CD14-positive monocyte (primary cell): ENCODE measurements around the gene WNT10A. TPM values are rescaled to one million over a fixed set of nuclear protein-coding genes. Genes with fewer than 3 reads are reported as not detected.
A peak's percentile ranks its signal among the peaks of the same experiment; 100 is the strongest.

Experiments
- DNase-seq, 3 donors: peaks; one replicate each; pipeline ENCODE4 v3.0.0-alpha.2; 2011 to 2022
- H2AFZ ChIP-seq: 2 replicates; pipeline ENCODE4 v1.6.0; 2012; ENCODE audit warnings: mild to moderate bottlenecking, low read depth, low read length, inconsistent platforms; ENCODE audit not compliant: insufficient read depth, poor library complexity, severe bottlenecking
- H3K27ac ChIP-seq, 2 donors: 1 replicate in 1 of 2; 2 replicates in 1 of 2; pipeline ENCODE4 v1.5.1; 2012 to 2013; ENCODE audit warnings: low read length in 2 of 2, control low read depth in 1 of 2, inconsistent platforms in 1 of 2, low read depth in 1 of 2, mild to moderate bottlenecking in 1 of 2
- H3K27me3 ChIP-seq, 2 donors: one replicate each; pipeline versions ENCODE4 v1.6.0 to v1.6.1; 2011 to 2013; ENCODE audit warnings: low read length in 2 of 2; ENCODE audit not compliant: control insufficient read depth in 2 of 2, insufficient read depth in 2 of 2
- H3K36me3 ChIP-seq, 2 donors: replicated peaks in 1 of 2; 1 replicate in 1 of 2; 2 replicates in 1 of 2; pipeline versions ENCODE4 v1.5.1 to v1.6.1; 2012 to 2013; ENCODE audit warnings: low read length in 2 of 2, control low read depth in 1 of 2, inconsistent platforms in 1 of 2, mild to moderate bottlenecking in 1 of 2; ENCODE audit not compliant: insufficient read depth in 2 of 2, control insufficient read depth in 1 of 2
- H3K4me1 ChIP-seq, 2 donors: 1 replicate in 1 of 2; 2 replicates in 1 of 2; pipeline versions ENCODE4 v1.5.1 to v1.6.1; 2012 to 2013; ENCODE audit warnings: low read length in 2 of 2, control low read depth in 1 of 2, inconsistent platforms in 1 of 2, mild to moderate bottlenecking in 1 of 2, moderate library complexity in 1 of 2; ENCODE audit not compliant: insufficient read depth in 2 of 2, control insufficient read depth in 1 of 2
- H3K4me2 ChIP-seq: replicated peaks from 2 replicates; pipeline ENCODE3; 2012; ENCODE audit warnings: low read length, moderate library complexity, mild to moderate bottlenecking; ENCODE audit not compliant: poor library complexity, severe bottlenecking; ENCODE audit errors: extremely low read depth
- H3K4me3 ChIP-seq, 3 experiments: fragments of 200-600 bp in 1 of 3; sonication (generic) in 1 of 3; replicated peaks in 1 of 3; 1 replicate in 2 of 3; 2 replicates in 1 of 3; pipeline ENCODE4 v1.5.1; 2011 to 2013; ENCODE audit warnings: low read length in 3 of 3, mild to moderate bottlenecking in 3 of 3, control low read depth in 2 of 3, low read depth in 2 of 3, inconsistent platforms in 1 of 3, moderate library complexity in 1 of 3
- H3K79me2 ChIP-seq: 2 replicates; pipeline ENCODE4 v1.6.0; 2012; ENCODE audit warnings: mild to moderate bottlenecking, control low read depth, inconsistent platforms, low read length, moderate library complexity; ENCODE audit not compliant: insufficient read depth
- H3K9ac ChIP-seq: 2 replicates; pipeline ENCODE4 v1.6.0; 2017; ENCODE audit warnings: low read length, mild to moderate bottlenecking; ENCODE audit not compliant: insufficient read depth, poor library complexity, severe bottlenecking
- H3K9me3 ChIP-seq, 2 donors: replicated peaks in 1 of 2; 1 replicate in 1 of 2; 2 replicates in 1 of 2; pipeline versions ENCODE4 v1.5.1 to v1.6.1; 2012 to 2013; ENCODE audit warnings: low read length in 2 of 2, control low read depth in 1 of 2; ENCODE audit not compliant: control insufficient read depth in 1 of 2, insufficient read depth in 1 of 2
- H4K20me1 ChIP-seq: 2 replicates; pipeline ENCODE4 v1.6.0; 2012; ENCODE audit warnings: mild to moderate bottlenecking, low read length, control low read depth, moderate library complexity; ENCODE audit not compliant: insufficient read depth
- H3K27ac Mint-ChIP-seq, 7 donors: one replicate each; pipeline ENCODE4 v1.8.0; 2020; ENCODE audit warnings: mild to moderate bottlenecking in 7 of 7, mixed read lengths in 7 of 7, moderate library complexity in 6 of 7, inconsistent platforms in 2 of 7
- H3K27me3 Mint-ChIP-seq, 3 donors: one replicate each; pipeline ENCODE4 v1.8.0; 2021 to 2022; ENCODE audit warnings: low read depth in 3 of 3, mild to moderate bottlenecking in 3 of 3, mixed read lengths in 3 of 3, moderate library complexity in 3 of 3, inconsistent platforms in 1 of 3
- H3K36me3 Mint-ChIP-seq, 2 donors: one replicate each; pipeline ENCODE4 v1.8.0; 2020; ENCODE audit warnings: mixed read lengths in 2 of 2, inconsistent platforms in 1 of 2, mild to moderate bottlenecking in 1 of 2
- H3K4me1 Mint-ChIP-seq: one replicate; pipeline ENCODE4 v1.8.0; 2020; ENCODE audit warnings: mild to moderate bottlenecking, mixed read lengths
- H3K4me3 Mint-ChIP-seq, 2 donors: one replicate each; pipeline ENCODE4 v1.8.0; 2020; ENCODE audit warnings: mild to moderate bottlenecking in 2 of 2, mixed read lengths in 2 of 2, moderate library complexity in 1 of 2
- H3K9me3 Mint-ChIP-seq, 7 donors: one replicate each; pipeline ENCODE4 v1.8.0; 2020 to 2022; ENCODE audit warnings: mixed read lengths in 7 of 7, mild to moderate bottlenecking in 6 of 7, moderate library complexity in 6 of 7, inconsistent platforms in 2 of 7
- WGBS: methylation state at CpG from one replicate; pipeline ENCODE4 v1.1.5; 2013; ENCODE audit warnings: missing lambda C conversion rate; ENCODE audit not compliant: insufficient coverage; 5-methylcytosine and 5-hydroxymethylcytosine counted together
- intact Hi-C, 2 donors: fragments of 100-400 bp; cut with micrococcal nuclease; formaldehyde crosslinking; loops; one replicate each; pipeline versions ENCODE4 v1.15.0 to v1.15.1; 2023
- polyA plus RNA-seq, 3 donors: library from polyadenylated mRNA; depleted of rRNA in 1 of 3; unstranded in 2 of 3; stranded (reverse) in 1 of 3; fragments of 300-500 nt in 2 of 3; fragments of >200 nt in 1 of 3; fragmentation: Illumina TruSeq in 2 of 3; gene quantifications; 1 replicate in 2 of 3; 2 replicates in 1 of 3; pipeline ENCODE4 v1.2.3, GENCODE V29; 2012 to 2021
- TF ChIP-seq, protein P1 (sequence below): fragments of 200-600 bp; IDR thresholded peaks from one replicate; pipeline ENCODE4 v1.8.0; 2022; ENCODE audit warnings: antibody characterized with exemption, mild to moderate bottlenecking

Gene WNT10A
- polyA plus RNA-seq, 3 donors, result 0.04 TPM; not detected in 2

DNA sequence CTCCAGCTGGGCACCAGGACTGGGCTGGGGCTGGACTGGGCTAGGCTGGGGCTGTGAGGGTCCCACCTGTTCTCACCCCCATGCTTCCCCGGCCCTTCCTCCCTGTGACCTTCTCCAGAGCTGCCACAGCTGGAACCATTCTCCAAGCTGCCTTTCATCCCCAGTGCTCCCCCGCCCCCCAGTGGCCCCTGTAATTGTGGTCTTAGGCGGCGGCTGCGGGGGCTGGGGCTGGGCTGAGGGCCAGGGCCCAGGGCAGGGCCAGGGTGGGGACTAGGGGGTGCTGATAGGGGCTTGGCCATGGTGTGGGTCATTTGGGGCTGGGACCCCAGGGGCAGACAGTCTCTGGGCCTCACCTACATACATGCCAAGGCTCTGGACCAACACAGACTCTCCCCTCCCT is 2.8 kb upstream of the WNT10A start:
- H3K27ac ChIP-seq, result no peak overlapping the region
- no peak for DNase-seq
- no peaks in the 10 kb centered on the region for H3K79me2 ChIP-seq
- no peak overlapping the region for H3K4me2 ChIP-seq
- TF ChIP-seq, protein P1, sequence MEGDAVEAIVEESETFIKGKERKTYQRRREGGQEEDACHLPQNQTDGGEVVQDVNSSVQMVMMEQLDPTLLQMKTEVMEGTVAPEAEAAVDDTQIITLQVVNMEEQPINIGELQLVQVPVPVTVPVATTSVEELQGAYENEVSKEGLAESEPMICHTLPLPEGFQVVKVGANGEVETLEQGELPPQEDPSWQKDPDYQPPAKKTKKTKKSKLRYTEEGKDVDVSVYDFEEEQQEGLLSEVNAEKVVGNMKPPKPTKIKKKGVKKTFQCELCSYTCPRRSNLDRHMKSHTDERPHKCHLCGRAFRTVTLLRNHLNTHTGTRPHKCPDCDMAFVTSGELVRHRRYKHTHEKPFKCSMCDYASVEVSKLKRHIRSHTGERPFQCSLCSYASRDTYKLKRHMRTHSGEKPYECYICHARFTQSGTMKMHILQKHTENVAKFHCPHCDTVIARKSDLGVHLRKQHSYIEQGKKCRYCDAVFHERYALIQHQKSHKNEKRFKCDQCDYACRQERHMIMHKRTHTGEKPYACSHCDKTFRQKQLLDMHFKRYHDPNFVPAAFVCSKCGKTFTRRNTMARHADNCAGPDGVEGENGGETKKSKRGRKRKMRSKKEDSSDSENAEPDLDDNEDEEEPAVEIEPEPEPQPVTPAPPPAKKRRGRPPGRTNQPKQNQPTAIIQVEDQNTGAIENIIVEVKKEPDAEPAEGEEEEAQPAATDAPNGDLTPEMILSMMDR, result no peak
- Mint-ChIP-seq H3K36me3 (peaks cover 5 to 6% of the 10 kb centered on the region in 2 donors), H3K27ac (no peak overlapping the region), H3K4me1 (peaks cover 20% of the 10 kb centered on the region), H3K9me3 (peaks cover 0 to 14% (median 6%) of the 10 kb centered on the region in 7 donors), H3K4me3 (peak overlapping the region in 1 of 2 donors; percentile 67), H3K27me3 (peaks cover 89 to 96% (median 89%) of the 10 kb centered on the region in 3 donors)
- H3K9me3 ChIP-seq, result peaks cover 0 to 35% of the 10 kb centered on the region in 2 donors
- 27% methylated on average over 3 of the region's 5 CpGs for WGBS
- no peak overlapping the region for H3K9ac ChIP-seq
- H2AFZ ChIP-seq, result no peak overlapping the region
- H3K4me3 ChIP-seq, result no peak overlapping the region
- no peaks in the 10 kb centered on the region for H3K36me3 ChIP-seq
- peaks cover 9 to 17% of the 10 kb centered on the region in 2 donors for H3K4me1 ChIP-seq
- peaks cover 66 to 95% of the 10 kb centered on the region in 2 donors for H3K27me3 ChIP-seq
- intact Hi-C loops, result loop anchor here (1.0 to 2.0 kb wide), 2 partner anchors 19 to 20 kb away; no protein-coding TSS in a partner anchor
- peaks cover 5% of the 10 kb centered on the region for H4K20me1 ChIP-seq

DNA sequence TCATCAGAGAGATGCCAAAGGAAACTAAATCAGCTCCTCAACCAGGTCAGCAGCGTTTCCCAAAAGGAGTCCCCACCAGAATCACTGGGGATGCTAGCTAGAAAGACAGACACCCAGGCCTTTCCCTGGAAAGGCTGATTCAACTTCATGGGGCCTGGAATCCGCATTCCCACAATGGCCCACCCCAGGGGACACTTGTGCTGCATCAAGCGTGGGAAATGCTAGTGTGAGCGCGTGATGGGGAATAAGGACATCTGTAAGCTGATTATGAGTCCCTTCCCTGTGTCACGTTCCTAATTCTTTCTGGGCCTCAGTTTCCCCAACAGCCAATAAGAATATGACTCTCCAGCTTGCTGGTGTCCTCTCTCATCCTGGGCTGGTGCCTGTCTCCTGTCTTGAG is 2.2 kb upstream of the WNT10A start:
- 83% methylated on average over 1 of the region's 6 CpGs for WGBS
- Mint-ChIP-seq H3K36me3 (peaks cover 3 to 8% of the 10 kb centered on the region in 2 donors), H3K9me3 (peaks cover 0 to 13% (median 4%) of the 10 kb centered on the region in 7 donors), H3K4me1 (peaks cover 19% of the 10 kb centered on the region), H3K27ac (no peak overlapping the region), H3K27me3 (peaks cover 87 to 96% (median 88%) of the 10 kb centered on the region in 3 donors), H3K4me3 (peak overlapping the region in 1 of 2 donors; percentile 67)
- peaks cover 0 to 34% of the 10 kb centered on the region in 2 donors for H3K9me3 ChIP-seq
- peaks cover 4 to 11% of the 10 kb centered on the region in 2 donors for H3K4me1 ChIP-seq
- H3K27me3 ChIP-seq, result peaks cover 64 to 95% of the 10 kb centered on the region in 2 donors
- H3K4me2 ChIP-seq, result no peak overlapping the region
- H4K20me1 ChIP-seq, result no peaks in the 10 kb centered on the region
- intact Hi-C loops, result no loop called here
- H3K4me3 ChIP-seq, result no peak overlapping the region
- TF ChIP-seq, protein P1, result no peak
- H3K9ac ChIP-seq, result no peak overlapping the region
- no peaks in the 10 kb centered on the region for H3K79me2 ChIP-seq
- DNase-seq, result no peak
- H2AFZ ChIP-seq, result no peak overlapping the region
- no peaks in the 10 kb centered on the region for H3K36me3 ChIP-seq
- H3K27ac ChIP-seq, result no peak overlapping the region
